Neural progenitor cell (in vitro differentiated cells): ENCODE measurements around the gene CELF5. TPM values are rescaled to one million over a fixed set of nuclear protein-coding genes. Genes with fewer than 3 reads are reported as not detected.

Source experiments
- DNase-seq: peaks from one replicate; pipeline ENCODE4 v3.0.0-alpha.2; 2016; ENCODE audit warnings: low spot score
- H2AFZ ChIP-seq: fragments of 200-600 bp; sonication (generic); replicated peaks from 2 replicates; pipeline ENCODE4 v1.6.1; 2016; ENCODE audit warnings: antibody characterized with exemption
- H3F3A ChIP-seq: fragments of 200-600 bp; sonication (generic); 2 replicates; pipeline ENCODE4 v1.6.1; 2016; ENCODE audit warnings: antibody characterized with exemption, low read depth
- H3K27ac ChIP-seq: fragments of 200-600 bp; sonication (generic); 2 replicates; pipeline ENCODE4 v1.5.1; 2016; ENCODE audit warnings: mild to moderate bottlenecking
- H3K27me3 ChIP-seq: fragments of 200-600 bp; sonication (generic); 2 replicates; pipeline ENCODE4 v1.6.1; 2016; ENCODE audit warnings: mild to moderate bottlenecking, moderate library complexity
- H3K36me3 ChIP-seq: fragments of 200-600 bp; sonication (generic); 2 replicates; pipeline ENCODE4 v1.5.1; 2016
- H3K4me1 ChIP-seq: fragments of 200-600 bp; sonication (generic); 2 replicates; pipeline ENCODE4 v1.6.1; 2016; ENCODE audit warnings: mixed run types
- H3K4me2 ChIP-seq: fragments of 200-600 bp; sonication (generic); 2 replicates; pipeline ENCODE4 v1.6.1; 2016
- H3K4me3 ChIP-seq: fragments of 200-600 bp; sonication (generic); 2 replicates; pipeline ENCODE4 v1.5.1; 2016
- H3K79me2 ChIP-seq: fragments of 200-600 bp; sonication (generic); 2 replicates; pipeline ENCODE4 v1.6.1; 2016; ENCODE audit warnings: low read depth
- H3K9ac ChIP-seq: fragments of 200-600 bp; sonication (generic); 2 replicates; pipeline ENCODE4 v1.6.1; 2016
- H3K9me3 ChIP-seq: fragments of 200-600 bp; sonication (generic); 2 replicates; pipeline ENCODE4 v1.5.1; 2016; ENCODE audit warnings: low read depth
- H4K20me1 ChIP-seq: fragments of 200-600 bp; sonication (generic); 2 replicates; pipeline ENCODE4 v1.6.1; 2016; ENCODE audit warnings: low read depth
- H3K27ac Mint-ChIP-seq: 3 replicates; pipeline ENCODE4 v1.8.0; 2021; ENCODE audit warnings: mixed read lengths
- H3K27me3 Mint-ChIP-seq: 2 replicates; pipeline ENCODE4 v1.8.0; 2022; ENCODE audit warnings: low read depth, mild to moderate bottlenecking, inconsistent platforms, moderate library complexity, mixed read lengths; ENCODE audit not compliant: insufficient read depth
- H3K36me3 Mint-ChIP-seq: 3 replicates; pipeline ENCODE4 v1.8.0; 2021; ENCODE audit warnings: mixed read lengths
- H3K4me1 Mint-ChIP-seq: 3 replicates; pipeline ENCODE4 v1.8.0; 2021; ENCODE audit warnings: mixed read lengths
- H3K4me3 Mint-ChIP-seq: 3 replicates; pipeline ENCODE4 v1.8.0; 2021; ENCODE audit warnings: mild to moderate bottlenecking, moderate library complexity, mixed read lengths
- H3K9me3 Mint-ChIP-seq: 3 replicates; pipeline ENCODE4 v1.8.0; 2020; ENCODE audit warnings: mixed read lengths
- EZH2 ChIP-seq: fragments of 200-600 bp; sonication (generic); IDR thresholded peaks from 2 replicates; pipeline ENCODE4 v1.6.1; 2017; ENCODE audit warnings: antibody characterized with exemption, mild to moderate bottlenecking, moderate library complexity
- EZH2phosphoT487 ChIP-seq: fragments of 200-600 bp; sonication (generic); IDR thresholded peaks from 2 replicates; pipeline ENCODE4 v1.6.1; 2017; ENCODE audit warnings: antibody characterized with exemption
- total RNA-seq: library from RNA; depleted of rRNA; stranded (reverse); fragments of >200 nt; gene quantifications from 2 replicates; pipeline ENCODE4 v1.2.3, GENCODE V29; 2015; ENCODE audit warnings: low replicate concordance
- TF ChIP-seq, protein P1 (sequence below): fragments of 200-600 bp; sonication (generic); IDR thresholded peaks from 2 replicates; pipeline ENCODE4 v1.5.1; 2017; ENCODE audit warnings: antibody characterized with exemption, mild to moderate bottlenecking

Gene CELF5
- total RNA-seq, 1 donor from 2014 or later = 7.9 TPM

DNA sequence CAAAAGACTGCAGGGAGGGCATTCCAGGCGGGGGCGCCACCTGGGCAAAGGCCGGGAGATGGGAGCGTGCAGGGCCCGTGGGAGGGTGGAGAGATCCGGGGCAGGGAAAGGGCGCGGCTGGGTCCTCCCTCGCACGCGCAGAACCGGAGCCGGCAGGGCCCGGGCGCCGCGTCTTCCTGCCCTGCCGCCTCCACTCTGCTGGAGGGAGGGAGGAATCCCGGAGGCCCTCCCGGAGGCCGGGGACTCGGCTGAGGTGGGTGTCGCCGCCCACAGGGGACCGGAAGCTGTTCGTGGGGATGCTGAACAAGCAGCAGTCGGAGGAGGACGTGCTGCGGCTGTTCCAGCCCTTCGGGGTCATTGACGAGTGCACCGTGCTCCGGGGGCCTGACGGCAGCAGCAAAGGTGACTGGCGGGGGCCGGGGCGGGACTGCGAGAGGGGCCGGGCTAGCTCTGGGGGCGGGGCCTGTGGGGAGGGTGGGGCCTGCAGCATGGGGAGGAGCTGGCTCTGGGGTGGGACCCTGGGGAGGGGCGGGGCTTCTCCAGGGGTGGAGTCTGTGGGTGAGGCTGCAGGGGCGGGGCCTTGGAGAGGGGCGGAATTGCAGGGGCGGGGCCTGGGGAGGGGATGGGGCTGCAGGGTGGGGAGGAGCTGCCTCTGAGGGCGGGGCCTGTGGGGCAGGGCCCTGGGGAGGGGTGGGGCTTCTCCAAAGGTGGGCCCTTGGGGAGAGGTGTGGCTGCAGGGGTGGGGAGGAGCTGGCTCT lies 51.3 kb downstream of the CELF5 start:
- no peaks in the 10 kb centered on the region for H3K79me2 ChIP-seq
- no peaks in the 10 kb centered on the region for H3K36me3 ChIP-seq
- peak overlapping the region; percentile 31 for H3K27ac ChIP-seq
- H3K9me3 ChIP-seq = no peaks in the 10 kb centered on the region
- H3K4me1 ChIP-seq = peaks cover 8% of the 10 kb centered on the region
- H3K27me3 ChIP-seq = peaks cover under 1% of the 10 kb centered on the region
- peaks cover 2% of the 10 kb centered on the region for H3K9me3 Mint-ChIP-seq
- peak; percentile 97 for DNase-seq
- no peak overlapping the region for H3K27ac Mint-ChIP-seq
- peak overlapping the region; percentile 76 for H2AFZ ChIP-seq
- no peak for TF ChIP-seq EZH2
- TF ChIP-seq, protein P1, sequence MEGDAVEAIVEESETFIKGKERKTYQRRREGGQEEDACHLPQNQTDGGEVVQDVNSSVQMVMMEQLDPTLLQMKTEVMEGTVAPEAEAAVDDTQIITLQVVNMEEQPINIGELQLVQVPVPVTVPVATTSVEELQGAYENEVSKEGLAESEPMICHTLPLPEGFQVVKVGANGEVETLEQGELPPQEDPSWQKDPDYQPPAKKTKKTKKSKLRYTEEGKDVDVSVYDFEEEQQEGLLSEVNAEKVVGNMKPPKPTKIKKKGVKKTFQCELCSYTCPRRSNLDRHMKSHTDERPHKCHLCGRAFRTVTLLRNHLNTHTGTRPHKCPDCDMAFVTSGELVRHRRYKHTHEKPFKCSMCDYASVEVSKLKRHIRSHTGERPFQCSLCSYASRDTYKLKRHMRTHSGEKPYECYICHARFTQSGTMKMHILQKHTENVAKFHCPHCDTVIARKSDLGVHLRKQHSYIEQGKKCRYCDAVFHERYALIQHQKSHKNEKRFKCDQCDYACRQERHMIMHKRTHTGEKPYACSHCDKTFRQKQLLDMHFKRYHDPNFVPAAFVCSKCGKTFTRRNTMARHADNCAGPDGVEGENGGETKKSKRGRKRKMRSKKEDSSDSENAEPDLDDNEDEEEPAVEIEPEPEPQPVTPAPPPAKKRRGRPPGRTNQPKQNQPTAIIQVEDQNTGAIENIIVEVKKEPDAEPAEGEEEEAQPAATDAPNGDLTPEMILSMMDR = peak; percentile 82
- no peak for TF ChIP-seq EZH2phosphoT487
- H3K4me3 ChIP-seq = peak overlapping the region; percentile 58
- peaks cover 22% of the 10 kb centered on the region for H3K4me1 Mint-ChIP-seq
- H3K9ac ChIP-seq = no peak overlapping the region
- peaks cover 21% of the 10 kb centered on the region for H3F3A ChIP-seq
- H3K4me2 ChIP-seq = peak overlapping the region; percentile 76
- peak overlapping the region; percentile 82 for H3K4me3 Mint-ChIP-seq
- H4K20me1 ChIP-seq = peaks cover 39% of the 10 kb centered on the region
- peaks cover 4% of the 10 kb centered on the region for H3K36me3 Mint-ChIP-seq
- peaks cover 15% of the 10 kb centered on the region for H3K27me3 Mint-ChIP-seq

DNA sequence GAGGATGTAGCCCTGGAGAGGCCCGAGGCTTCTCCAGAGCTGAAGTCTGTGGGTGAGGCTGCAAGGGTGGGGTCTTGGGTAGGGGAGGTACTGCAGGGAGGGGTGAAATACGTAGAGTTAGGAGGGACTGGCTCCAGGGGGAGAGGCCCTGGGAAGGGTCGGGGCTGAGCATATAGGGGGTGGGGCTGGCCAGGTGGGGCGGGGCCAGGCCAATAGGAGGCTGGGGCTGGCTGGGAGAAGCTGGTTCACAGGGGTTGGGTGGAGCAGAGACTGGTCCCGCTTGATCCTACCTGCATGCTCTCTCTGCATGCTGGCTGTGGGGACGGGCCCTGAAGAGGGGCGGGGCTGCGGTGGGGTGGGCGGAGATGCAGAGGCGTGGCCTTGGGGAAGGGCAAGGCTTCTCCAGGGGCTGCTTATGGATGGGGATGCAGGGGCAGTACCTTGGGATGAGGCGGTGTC lies 51.9 kb downstream of the CELF5 start:
- no peak overlapping the region for H3K27ac Mint-ChIP-seq
- peaks cover 2% of the 10 kb centered on the region for H3K9me3 Mint-ChIP-seq
- Histone ChIP-seq H3K36me3 (no peaks in the 10 kb centered on the region), H3K79me2 (no peaks in the 10 kb centered on the region), H4K20me1 (peaks cover 33% of the 10 kb centered on the region), H3K27ac (no peak overlapping the region), H3K4me2 (peak overlapping the region; percentile 49), H3K4me1 (peaks cover 8% of the 10 kb centered on the region), H3K27me3 (no peaks in the 10 kb centered on the region), H2AFZ (no peak overlapping the region), H3K9ac (no peak overlapping the region), H3K4me3 (peak overlapping the region; percentile 11), H3F3A (peaks cover 21% of the 10 kb centered on the region), H3K9me3 (no peaks in the 10 kb centered on the region)
- H3K4me1 Mint-ChIP-seq = peaks cover 20% of the 10 kb centered on the region
- TF ChIP-seq EZH2phosphoT487 = no peak
- no peak for TF ChIP-seq EZH2
- TF ChIP-seq, protein P1 = no peak
- peaks cover 15% of the 10 kb centered on the region for H3K27me3 Mint-ChIP-seq
- H3K36me3 Mint-ChIP-seq = peaks cover 4% of the 10 kb centered on the region
- peak overlapping the region; percentile 82 for H3K4me3 Mint-ChIP-seq
- peak; percentile 90 for DNase-seq

DNA sequence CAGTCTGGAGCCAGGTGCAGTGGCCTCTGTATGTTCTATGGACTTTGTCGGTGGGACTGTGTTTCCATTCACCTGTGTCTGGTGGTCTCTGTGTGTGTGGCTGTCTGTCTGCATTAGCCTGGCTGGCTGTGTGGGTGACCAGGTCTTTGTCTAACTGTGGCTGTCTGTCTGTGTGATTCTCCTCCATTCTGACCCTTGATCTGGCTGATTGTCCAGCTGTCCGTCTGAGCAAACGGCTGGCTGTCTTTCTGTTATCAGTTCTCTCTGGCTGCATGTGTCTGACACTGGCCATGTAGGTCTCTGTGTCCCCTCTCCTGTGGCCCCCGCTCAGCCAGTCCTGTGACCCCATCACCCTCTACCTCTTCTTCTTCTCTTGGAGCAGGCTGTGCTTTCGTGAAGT lies 53.2 kb downstream of the CELF5 start:
- Mint-ChIP-seq H3K4me3 (peak overlapping the region; percentile 39), H3K27ac (no peak overlapping the region), H3K36me3 (peaks cover 4% of the 10 kb centered on the region), H3K4me1 (peaks cover 15% of the 10 kb centered on the region), H3K9me3 (no peaks in the 10 kb centered on the region), H3K27me3 (peaks cover 15% of the 10 kb centered on the region)
- H3F3A ChIP-seq = peaks cover 21% of the 10 kb centered on the region
- peaks cover 27% of the 10 kb centered on the region for H4K20me1 ChIP-seq
- H3K4me2 ChIP-seq = no peak overlapping the region
- no peaks in the 10 kb centered on the region for H3K9me3 ChIP-seq
- TF ChIP-seq EZH2phosphoT487 (no peak), EZH2 (no peak)
- TF ChIP-seq, protein P1 = no peak
- no peaks in the 10 kb centered on the region for H3K79me2 ChIP-seq
- no peak for DNase-seq
- H3K4me3 ChIP-seq = no peak overlapping the region
- peaks cover 8% of the 10 kb centered on the region for H3K4me1 ChIP-seq
- no peaks in the 10 kb centered on the region for H3K27me3 ChIP-seq
- no peak overlapping the region for H3K27ac ChIP-seq
- H3K9ac ChIP-seq = no peak overlapping the region
- H3K36me3 ChIP-seq = no peaks in the 10 kb centered on the region
- H2AFZ ChIP-seq = no peak overlapping the region
